ENCODE data around the gene PLEKHM3.
"Not testable (repeated sequence)": the region's sequence is repeated elsewhere in the genome, so short reads cannot be mapped to it uniquely, and the experiment has no call there.

Gene PLEKHM3

GRCh38 chr2:207951734-207952470 lies 73.4 kb downstream of the PLEKHM3 start:
- no peak for DNase-seq (ENCODE audit: low spot score)

GRCh38 chr2:207950761-207951114 lies 74.6 kb downstream of the PLEKHM3 start:
- no peak for DNase-seq (ENCODE audit: low spot score)

- no peak for DNase-seq (ENCODE audit: low spot score)
These were observed 75.1 kb downstream of the PLEKHM3 start for GRCh38 chr2:207950063-207950760.

- DNase-seq (ENCODE audit: low spot score), result not testable (repeated sequence)
These were observed 76.1 kb downstream of the PLEKHM3 start for GRCh38 chr2:207949245-207949644.

GRCh38 chr2:207944979-207945600 lies 80.2 kb downstream of the PLEKHM3 start:
- DNase-seq (ENCODE audit: low spot score), result no peak

- no peak for DNase-seq (ENCODE audit: low spot score)
These were observed 81.0 kb downstream of the PLEKHM3 start for GRCh38 chr2:207944334-207944733.

- DNase-seq (ENCODE audit: low spot score), result no peak
These were observed 85.8 kb downstream of the PLEKHM3 start for GRCh38 chr2:207939342-207940108.

- no peak for DNase-seq (ENCODE audit: low spot score)
These were observed 86.4 kb downstream of the PLEKHM3 start for GRCh38 chr2:207938886-207939285.

GRCh38 chr2:207938415-207938814 lies 86.9 kb downstream of the PLEKHM3 start:
- no peak for DNase-seq (ENCODE audit: low spot score)

GRCh38 chr2:207937823-207938222 lies 87.5 kb downstream of the PLEKHM3 start:
- DNase-seq (ENCODE audit: low spot score), result no peak

- no peak for DNase-seq (ENCODE audit: low spot score)
These were observed 88.1 kb downstream of the PLEKHM3 start for GRCh38 chr2:207937253-207937652.

- DNase-seq (ENCODE audit: low spot score), result no peak
These were observed 88.9 kb downstream of the PLEKHM3 start for GRCh38 chr2:207936380-207936779.

GRCh38 chr2:207935991-207936370 lies 89.3 kb downstream of the PLEKHM3 start:
- no peak for DNase-seq (ENCODE audit: low spot score)

- DNase-seq (ENCODE audit: low spot score), result no peak
These were observed 90.0 kb downstream of the PLEKHM3 start for GRCh38 chr2:207935121-207935990.

GRCh38 chr2:207934720-207935119 lies 90.6 kb downstream of the PLEKHM3 start:
- no peak for DNase-seq (ENCODE audit: low spot score)

- DNase-seq (ENCODE audit: low spot score), result no peak
These were observed 91.8 kb downstream of the PLEKHM3 start for GRCh38 chr2:207933396-207934065.

GRCh38 chr2:207932106-207932505 lies 93.2 kb downstream of the PLEKHM3 start:
- DNase-seq (ENCODE audit: low spot score), result no peak

GRCh38 chr2:207930747-207931146 lies 94.6 kb downstream of the PLEKHM3 start:
- DNase-seq (ENCODE audit: low spot score), result no peak

- DNase-seq (ENCODE audit: low spot score), result no peak
These were observed 95.4 kb downstream of the PLEKHM3 start for GRCh38 chr2:207929923-207930322.

- no peak for DNase-seq (ENCODE audit: low spot score)
These were observed 97.2 kb downstream of the PLEKHM3 start for GRCh38 chr2:207928079-207928478.

GRCh38 chr2:207926989-207927300 lies 98.4 kb downstream of the PLEKHM3 start:
- no peak for DNase-seq (ENCODE audit: low spot score)

Data from CD4-positive, alpha-beta T cell treated with Interleukin-6 at 100 ng/mL for 8 hours (primary cell).